CD4-positive, alpha-beta T cell treated with Interferon gamma for 1 hour (primary cell): ENCODE data around the gene IL4R.
A peak's percentile ranks its signal among the peaks of the same experiment; 100 is the strongest.

Source experiments
- DNase-seq: peaks from one replicate; pipeline ENCODE4 v3.0.0-alpha.2; 2020

IL4R gene

GRCh38 chr16:27289669-27290068 lies 24.1 kb upstream of the IL4R start:
- DNase-seq: no peak

GRCh38 chr16:27290562-27290961 lies 23.2 kb upstream of the IL4R start:
- no peak for DNase-seq

- no peak for DNase-seq
Measured at GRCh38 chr16:27291106-27291505, 22.7 kb upstream of the IL4R start.

GRCh38 chr16:27291722-27292240 lies 22.0 kb upstream of the IL4R start:
- no peak for DNase-seq

- no peak for DNase-seq
Measured at GRCh38 chr16:27293343-27293742, 20.4 kb upstream of the IL4R start.

- no peak for DNase-seq
Measured at GRCh38 chr16:27298132-27298531, 15.6 kb upstream of the IL4R start.

- DNase-seq: no peak
Measured at GRCh38 chr16:27301236-27301861, 12.4 kb upstream of the IL4R start.

GRCh38 chr16:27302126-27302525 lies 11.6 kb upstream of the IL4R start:
- no peak for DNase-seq

- no peak for DNase-seq
Measured at GRCh38 chr16:27303256-27304100, 10.3 kb upstream of the IL4R start.

- DNase-seq: no peak
Measured at GRCh38 chr16:27304102-27304501, 9.7 kb upstream of the IL4R start.

- no peak for DNase-seq
Measured at GRCh38 chr16:27304881-27305745, 8.7 kb upstream of the IL4R start.

GRCh38 chr16:27305839-27306442 lies 7.8 kb upstream of the IL4R start:
- DNase-seq: no peak

- DNase-seq: no peak
Measured at GRCh38 chr16:27308792-27309191, 5.0 kb upstream of the IL4R start.

GRCh38 chr16:27310576-27311447 lies 3.0 kb upstream of the IL4R start:
- DNase-seq: no peak

GRCh38 chr16:27311448-27311830 lies 2.3 kb upstream of the IL4R start:
- no peak for DNase-seq

GRCh38 chr16:27311897-27312303 lies 1.9 kb upstream of the IL4R start:
- DNase-seq: no peak

- no peak for DNase-seq
Measured at GRCh38 chr16:27312580-27313421, 973 bp upstream of the IL4R start.

GRCh38 chr16:27314161-27314723 lies 468 bp downstream of the IL4R start:
- peak; percentile 71 for DNase-seq

- no peak for DNase-seq
Measured at GRCh38 chr16:27314986-27315332, 1.2 kb downstream of the IL4R start.

- peak; percentile 50 for DNase-seq
Measured at GRCh38 chr16:27315333-27316037, 1.7 kb downstream of the IL4R start.
